Measurements from ENCODE around the gene CELSR1. TPM values are rescaled to one million over a fixed set of nuclear protein-coding genes. Genes with fewer than 3 reads are reported as not detected.

The CELSR1 gene
- total and polyA plus RNA-seq, 2 donors (not counting 1 experiment from before 2014, with no cell fraction given) = 30.2 to 34.8 TPM

DNA sequence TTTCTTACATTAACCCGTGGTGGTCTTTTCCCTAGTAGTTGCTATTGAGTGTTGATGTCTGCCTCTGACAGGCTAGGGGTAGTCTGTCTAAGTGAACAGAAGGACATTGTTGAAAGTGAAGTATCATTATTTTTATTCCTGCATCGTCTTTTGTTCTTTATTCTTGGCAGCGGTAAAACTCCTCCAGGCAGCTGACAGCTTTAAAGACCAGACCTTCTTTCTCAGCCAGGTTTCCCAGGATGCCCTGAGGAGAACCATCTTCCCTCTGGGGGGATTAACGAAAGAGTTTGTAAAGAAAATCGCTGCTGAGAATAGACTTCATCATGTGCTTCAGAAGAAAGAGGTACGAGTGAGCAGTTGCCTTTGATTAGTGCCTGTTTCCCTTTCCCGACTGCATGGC is 187.3 kb downstream of the CELSR1 start:
- Histone ChIP-seq H3K27me3 (replicated peaks in 1 of 4; ENCODE audit: control extremely low read depth in 1 of 4, control insufficient read depth in 3 of 4, insufficient read depth in 4 of 4, low read length in 3 of 4) (no peaks in the 10 kb centered on the region), H3K4me2 (replicated peaks; ENCODE audit: low read depth, low read length, poor library complexity, severe bottlenecking) (no peak overlapping the region), H3K36me3 (replicated peaks in 1 of 2; ENCODE audit: control extremely low read depth in 1 of 2, control insufficient read depth in 1 of 2, extremely low read depth in 1 of 2, insufficient read depth in 2 of 2, low read length in 1 of 2) (peaks cover 5 to 93% of the 10 kb centered on the region in 2 experiments), H2AFZ (ENCODE audit: insufficient read depth, low read depth, low read length, poor library complexity, severe bottlenecking) (no peak overlapping the region), H3K4me1 (ENCODE audit: control insufficient read depth in 2 of 2, insufficient read depth in 2 of 2, low read length in 2 of 2) (peaks cover 0 to 10% of the 10 kb centered on the region in 2 donors), H4K20me1 (ENCODE audit: control insufficient read depth, insufficient read depth, low read length, poor library complexity, severe bottlenecking) (peaks cover 55% of the 10 kb centered on the region), H3K79me2 (ENCODE audit: control insufficient read depth, insufficient read depth, low read length) (peaks cover 12% of the 10 kb centered on the region), H3K4me3 (ENCODE audit: control extremely low read depth in 1 of 5, extremely low read depth in 1 of 5, insufficient read depth in 1 of 5, low read depth in 2 of 5, low read length in 4 of 5) (no peak overlapping the region), H3K9me3 (ENCODE audit: control extremely low read depth in 1 of 3, control insufficient read depth in 2 of 3, insufficient read depth in 1 of 3, low read length in 2 of 3) (no peaks in the 10 kb centered on the region), H3K9ac (ENCODE audit: low read length) (no peak overlapping the region), H3K27ac (ENCODE audit: low read length in 2 of 2) (no peak overlapping the region)
- ATAC-seq (ENCODE audit: low read depth) (no peak), DNase-seq (no peak)
- Mint-ChIP-seq H3K4me3 (no peak overlapping the region), H3K27me3 (no peaks in the 10 kb centered on the region), H3K4me1 (peaks cover 10% of the 10 kb centered on the region), H3K27ac (no peak overlapping the region), H3K9me3 (ENCODE audit: insufficient read depth) (no peaks in the 10 kb centered on the region)
- ChIA-PET POLR2A (no interaction called here), CTCF (interaction anchor here (3.0 kb wide), 1 partner anchor 18 kb away, joined by 7 read pairs; no protein-coding TSS in a partner anchor)
- intact Hi-C loops (cut with micrococcal nuclease) = loop anchor here (10.0 kb wide), 1 partner anchor 335 kb away; no protein-coding TSS in a partner anchor
- TF ChIP-seq, protein P1, sequence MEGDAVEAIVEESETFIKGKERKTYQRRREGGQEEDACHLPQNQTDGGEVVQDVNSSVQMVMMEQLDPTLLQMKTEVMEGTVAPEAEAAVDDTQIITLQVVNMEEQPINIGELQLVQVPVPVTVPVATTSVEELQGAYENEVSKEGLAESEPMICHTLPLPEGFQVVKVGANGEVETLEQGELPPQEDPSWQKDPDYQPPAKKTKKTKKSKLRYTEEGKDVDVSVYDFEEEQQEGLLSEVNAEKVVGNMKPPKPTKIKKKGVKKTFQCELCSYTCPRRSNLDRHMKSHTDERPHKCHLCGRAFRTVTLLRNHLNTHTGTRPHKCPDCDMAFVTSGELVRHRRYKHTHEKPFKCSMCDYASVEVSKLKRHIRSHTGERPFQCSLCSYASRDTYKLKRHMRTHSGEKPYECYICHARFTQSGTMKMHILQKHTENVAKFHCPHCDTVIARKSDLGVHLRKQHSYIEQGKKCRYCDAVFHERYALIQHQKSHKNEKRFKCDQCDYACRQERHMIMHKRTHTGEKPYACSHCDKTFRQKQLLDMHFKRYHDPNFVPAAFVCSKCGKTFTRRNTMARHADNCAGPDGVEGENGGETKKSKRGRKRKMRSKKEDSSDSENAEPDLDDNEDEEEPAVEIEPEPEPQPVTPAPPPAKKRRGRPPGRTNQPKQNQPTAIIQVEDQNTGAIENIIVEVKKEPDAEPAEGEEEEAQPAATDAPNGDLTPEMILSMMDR (IDR thresholded peaks at IDR 0.05) = no peak
- TF ChIP-seq EZH2 (IDR thresholded peaks at IDR 0.05; ENCODE audit: borderline replicate concordance, insufficient read depth, low read depth, low read length, poor library complexity, severe bottlenecking) = no peak
- WGBS (ENCODE audit: insufficient coverage) = 93% methylated on average over 4 of the region's 7 CpGs

DNA sequence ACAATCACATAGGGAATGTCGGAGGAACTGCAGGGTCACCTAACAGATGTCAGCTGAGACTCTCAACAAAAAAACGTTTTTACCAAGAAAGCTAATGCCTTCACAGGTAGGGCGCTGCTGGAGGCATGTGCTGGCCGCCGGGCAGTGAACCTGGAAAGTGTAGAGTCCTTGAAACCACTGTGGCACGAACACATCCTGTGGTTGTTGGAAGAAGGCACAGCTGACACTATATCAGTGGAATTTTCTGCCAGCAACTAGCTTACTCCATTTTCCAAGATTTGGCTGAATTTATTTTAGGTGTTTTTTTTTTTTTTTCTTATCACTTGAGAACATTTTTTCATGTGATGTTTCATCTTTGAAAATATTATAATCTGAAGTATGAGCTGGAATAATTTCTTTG is 187.7 kb downstream of the CELSR1 start:
- Histone ChIP-seq H2AFZ (ENCODE audit: insufficient read depth, low read depth, low read length, poor library complexity, severe bottlenecking) (no peak overlapping the region), H3K36me3 (replicated peaks in 1 of 2; ENCODE audit: control extremely low read depth in 1 of 2, control insufficient read depth in 1 of 2, extremely low read depth in 1 of 2, insufficient read depth in 2 of 2, low read length in 1 of 2) (peaks cover 5 to 90% of the 10 kb centered on the region in 2 experiments), H3K9me3 (ENCODE audit: control extremely low read depth in 1 of 3, control insufficient read depth in 2 of 3, insufficient read depth in 1 of 3, low read length in 2 of 3) (no peaks in the 10 kb centered on the region), H3K4me2 (replicated peaks; ENCODE audit: low read depth, low read length, poor library complexity, severe bottlenecking) (no peak overlapping the region), H3K27ac (ENCODE audit: low read length in 2 of 2) (no peak overlapping the region), H4K20me1 (ENCODE audit: control insufficient read depth, insufficient read depth, low read length, poor library complexity, severe bottlenecking) (peaks cover 50% of the 10 kb centered on the region), H3K4me3 (ENCODE audit: control extremely low read depth in 1 of 5, extremely low read depth in 1 of 5, insufficient read depth in 1 of 5, low read depth in 2 of 5, low read length in 4 of 5) (no peak overlapping the region), H3K79me2 (ENCODE audit: control insufficient read depth, insufficient read depth, low read length) (peaks cover 12% of the 10 kb centered on the region), H3K9ac (ENCODE audit: low read length) (no peak overlapping the region), H3K4me1 (ENCODE audit: control insufficient read depth in 2 of 2, insufficient read depth in 2 of 2, low read length in 2 of 2) (peaks cover 0 to 9% of the 10 kb centered on the region in 2 donors), H3K27me3 (replicated peaks in 1 of 4; ENCODE audit: control extremely low read depth in 1 of 4, control insufficient read depth in 3 of 4, insufficient read depth in 4 of 4, low read length in 3 of 4) (no peaks in the 10 kb centered on the region)
- 84% methylated on average over 3 of the region's 6 CpGs for WGBS (ENCODE audit: insufficient coverage)
- no peaks in the 10 kb centered on the region for H3K9me3 Mint-ChIP-seq (ENCODE audit: insufficient read depth)
- no peaks in the 10 kb centered on the region for H3K27me3 Mint-ChIP-seq
- no peak for DNase-seq
- no peak for ATAC-seq (ENCODE audit: low read depth)
- ChIA-PET CTCF (interaction anchor here (3.0 kb wide), 1 partner anchor 18 kb away, joined by 7 read pairs; no protein-coding TSS in a partner anchor), POLR2A (no interaction called here)
- H3K27ac Mint-ChIP-seq = no peak overlapping the region
- H3K4me3 Mint-ChIP-seq = no peak overlapping the region
- intact Hi-C loops (cut with micrococcal nuclease) = loop anchor here (10.0 kb wide), 1 partner anchor 335 kb away; no protein-coding TSS in a partner anchor
- H3K4me1 Mint-ChIP-seq = peaks cover 10% of the 10 kb centered on the region
- TF ChIP-seq, protein P1 (IDR thresholded peaks at IDR 0.05) = no peak
- no peak for TF ChIP-seq EZH2 (IDR thresholded peaks at IDR 0.05; ENCODE audit: borderline replicate concordance, insufficient read depth, low read depth, low read length, poor library complexity, severe bottlenecking)
